HG03175 (cell line): Measurements from ENCODE around the gene ZNF853.
"Not testable (repeated sequence)": the region's sequence is repeated elsewhere in the genome, so short reads cannot be mapped to it uniquely, and the experiment has no call there.

Experiments used
- ATAC-seq: cut with Tn5 transposase; IDR thresholded peaks from one replicate; pipeline ENCODE4 v1.9.1; 2021; ENCODE audit warnings: mild to moderate bottlenecking, moderate library complexity; ENCODE audit not compliant: unreplicated experiment

ZNF853 gene

DNA sequence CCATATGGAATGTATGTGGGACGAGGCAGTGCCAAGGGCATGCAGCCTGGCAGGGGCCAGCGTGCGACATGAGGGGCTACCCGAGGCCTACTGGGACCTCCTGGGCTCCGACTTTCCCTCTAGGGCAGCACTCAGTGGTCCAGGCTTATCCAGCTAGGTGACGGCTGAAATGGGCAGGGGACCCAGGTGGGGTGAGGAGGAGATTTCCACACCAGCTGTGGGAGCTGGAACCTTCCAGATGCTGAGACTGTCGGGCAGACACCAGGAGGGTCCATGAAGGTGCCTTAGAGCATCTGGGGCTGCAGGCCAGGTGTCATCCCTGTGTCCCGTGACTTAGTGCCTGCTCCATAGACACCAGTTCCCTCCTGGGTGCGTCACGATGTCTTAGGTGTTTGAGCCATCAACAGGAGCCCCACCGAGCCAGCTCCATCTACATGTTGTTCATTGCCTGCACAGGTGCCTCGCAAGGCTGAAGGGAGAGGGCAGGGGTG is 35.2 kb downstream of the ZNF853 start:
- ATAC-seq: no peak

DNA sequence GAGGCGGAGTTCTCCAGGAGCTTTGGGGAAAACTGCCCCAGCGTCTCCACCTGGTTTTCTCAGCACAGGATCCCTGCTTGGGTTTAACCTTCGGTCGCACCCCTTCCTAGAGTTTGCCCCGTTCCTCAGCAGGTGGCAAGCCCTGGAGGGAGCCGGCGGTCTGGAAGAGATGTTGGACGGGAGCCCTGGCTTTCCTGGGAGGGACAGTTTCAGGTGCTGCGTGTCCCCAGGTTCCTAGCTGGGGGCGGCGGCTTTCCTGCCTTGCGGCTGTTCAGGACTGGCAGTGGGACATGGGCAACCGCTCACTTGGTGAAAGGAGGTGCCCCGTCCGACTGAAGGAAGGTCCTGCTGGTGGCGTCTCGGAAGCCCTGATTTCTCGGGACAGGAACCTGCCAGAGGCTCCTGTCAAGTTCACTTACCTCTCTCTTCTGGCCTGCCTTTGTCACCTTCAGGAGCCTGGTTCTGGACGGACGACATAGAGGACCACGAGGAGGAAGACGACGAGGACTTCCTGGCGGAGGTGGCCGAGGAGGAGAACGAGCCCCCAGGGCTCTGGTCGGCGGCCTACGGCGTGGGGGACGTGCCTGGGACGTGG is 36.5 kb downstream of the ZNF853 start:
- ATAC-seq: no peak

DNA sequence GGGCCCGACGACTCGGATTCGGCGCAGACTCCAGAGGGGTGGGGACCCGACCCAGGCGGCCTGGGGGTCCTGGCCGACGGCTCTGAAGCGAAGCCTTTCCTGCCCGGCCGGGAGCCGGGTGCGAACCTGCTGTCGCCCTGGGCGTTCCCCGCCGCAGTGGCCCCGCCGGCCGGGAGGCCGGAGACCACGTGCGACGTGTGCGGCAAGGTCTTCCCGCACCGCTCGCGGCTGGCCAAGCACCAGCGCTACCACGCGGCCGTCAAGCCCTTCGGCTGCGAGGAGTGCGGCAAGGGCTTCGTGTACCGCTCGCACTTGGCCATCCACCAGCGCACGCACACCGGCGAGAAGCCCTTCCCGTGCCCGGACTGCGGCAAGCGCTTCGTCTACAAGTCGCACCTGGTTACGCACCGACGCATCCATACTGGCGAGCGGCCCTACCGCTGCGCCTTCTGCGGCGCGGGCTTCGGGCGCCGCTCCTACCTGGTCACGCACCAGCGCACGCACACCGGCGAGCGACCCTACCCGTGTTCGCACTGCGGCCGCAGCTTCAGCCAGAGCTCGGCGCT is 37.1 kb downstream of the ZNF853 start:
- no peak for ATAC-seq

DNA sequence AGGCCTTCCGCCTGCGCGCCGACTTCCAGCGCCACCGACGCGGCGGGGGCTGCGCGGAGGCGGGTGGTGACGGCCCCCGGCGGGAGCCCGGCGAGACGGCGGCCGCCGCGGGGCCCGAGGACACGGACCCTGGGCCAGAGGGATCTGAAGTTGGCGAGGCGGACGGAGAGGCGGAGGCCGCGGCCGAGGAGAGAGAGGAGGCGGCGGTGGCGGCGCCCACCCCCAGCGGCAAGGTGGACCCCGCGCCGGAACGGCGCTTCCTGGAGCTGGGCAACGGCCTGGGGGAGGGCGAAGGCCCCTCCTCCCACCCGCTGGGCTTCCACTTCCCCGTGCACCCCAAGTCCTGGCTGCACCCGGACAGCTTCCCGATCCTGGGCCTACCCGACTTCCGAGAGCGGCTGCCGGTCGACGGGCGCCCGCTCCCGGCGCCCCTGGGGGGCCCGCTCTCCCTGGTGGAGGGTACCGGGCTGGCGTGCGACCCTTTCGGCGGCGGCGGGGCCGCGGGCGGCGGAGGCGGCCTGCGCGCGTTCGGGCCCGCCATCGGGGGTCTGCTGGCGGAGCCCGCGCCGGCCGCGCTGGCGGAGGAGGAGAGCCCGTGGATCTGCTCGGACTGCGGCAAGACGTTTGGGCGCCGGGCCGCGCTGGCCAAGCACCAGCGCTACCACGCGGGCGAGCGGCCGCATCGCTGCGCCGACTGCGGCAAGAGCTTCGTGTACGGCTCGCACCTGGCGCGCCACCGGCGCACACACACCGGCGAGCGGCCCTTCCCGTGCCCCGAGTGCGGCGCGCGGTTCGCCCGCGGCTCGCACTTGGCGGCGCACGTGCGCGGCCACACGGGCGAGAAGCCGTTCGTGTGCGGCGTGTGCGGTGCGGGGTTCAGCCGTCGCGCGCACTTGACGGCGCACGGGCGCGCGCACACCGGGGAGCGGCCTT is 37.9 kb downstream of the ZNF853 start:
- no peak for ATAC-seq

DNA sequence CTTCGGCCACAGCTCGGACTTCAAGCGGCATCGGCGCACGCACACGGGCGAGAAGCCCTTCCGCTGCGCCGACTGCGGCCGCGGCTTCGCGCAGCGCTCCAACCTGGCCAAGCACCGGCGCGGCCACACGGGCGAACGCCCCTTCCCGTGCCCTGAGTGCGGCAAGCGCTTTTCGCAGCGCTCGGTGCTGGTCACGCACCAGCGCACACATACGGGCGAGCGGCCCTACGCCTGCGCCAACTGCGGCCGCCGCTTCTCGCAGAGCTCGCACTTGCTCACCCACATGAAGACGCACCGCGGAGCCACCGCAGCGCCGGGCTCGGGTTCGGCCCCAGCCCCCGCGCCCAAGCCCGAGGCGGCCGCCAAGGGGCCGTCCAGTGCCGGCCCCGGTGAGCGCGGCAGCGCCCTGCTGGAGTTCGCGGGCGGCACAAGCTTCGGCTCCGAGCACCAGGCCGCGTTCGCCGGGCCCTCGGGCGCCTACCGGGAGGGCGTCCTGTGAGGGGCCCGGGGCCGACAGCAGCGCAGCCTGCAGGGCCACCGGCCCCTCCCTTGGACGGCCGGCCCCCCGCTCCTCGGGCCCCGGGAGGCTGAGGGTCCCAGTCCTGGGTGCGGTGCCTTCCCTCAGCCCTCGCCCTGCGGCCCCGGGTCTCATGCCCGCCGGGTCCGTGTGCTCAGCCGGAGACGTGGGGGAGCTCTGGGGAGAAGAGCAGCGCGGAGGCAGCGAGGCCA is 38.9 kb downstream of the ZNF853 start:
- ATAC-seq: no peak

DNA sequence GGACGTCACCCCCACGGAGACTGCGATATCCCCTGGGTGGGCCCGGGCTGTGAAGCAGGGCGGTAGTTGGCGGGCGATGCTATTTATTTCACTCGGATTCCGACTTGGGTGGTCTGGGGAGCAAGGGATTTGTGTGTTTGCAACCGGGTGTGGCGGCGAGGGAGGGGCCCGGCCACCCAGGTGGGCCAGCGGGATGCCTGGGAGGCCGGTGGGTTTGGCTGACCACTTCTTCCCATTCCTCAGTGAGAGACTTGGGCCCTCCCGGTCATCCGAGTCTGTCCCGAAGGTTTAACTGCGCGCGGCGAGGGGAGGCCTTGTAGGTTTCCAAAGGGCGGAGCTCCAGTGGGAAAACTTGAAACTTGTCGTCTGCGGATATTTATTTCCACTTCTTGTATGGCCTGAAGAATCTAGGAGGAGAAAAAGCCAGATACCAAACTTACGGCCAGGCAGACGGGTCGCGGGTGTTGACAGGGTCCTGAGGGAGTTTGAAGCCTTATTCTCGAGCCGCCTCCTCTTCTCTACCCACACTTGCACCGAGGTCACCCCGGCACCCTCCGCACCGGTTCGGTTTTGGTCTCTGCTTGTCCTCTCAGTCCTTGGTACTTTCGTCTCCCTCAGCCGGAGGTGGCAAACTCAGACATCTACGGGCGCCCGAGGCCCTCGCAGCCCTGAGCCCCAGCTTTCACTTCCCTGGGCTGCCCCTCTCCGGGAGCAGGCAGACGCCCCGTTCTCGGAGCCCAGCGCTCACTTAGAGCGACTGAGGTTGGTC is 39.6 kb downstream of the ZNF853 start:
- no peak for ATAC-seq

DNA sequence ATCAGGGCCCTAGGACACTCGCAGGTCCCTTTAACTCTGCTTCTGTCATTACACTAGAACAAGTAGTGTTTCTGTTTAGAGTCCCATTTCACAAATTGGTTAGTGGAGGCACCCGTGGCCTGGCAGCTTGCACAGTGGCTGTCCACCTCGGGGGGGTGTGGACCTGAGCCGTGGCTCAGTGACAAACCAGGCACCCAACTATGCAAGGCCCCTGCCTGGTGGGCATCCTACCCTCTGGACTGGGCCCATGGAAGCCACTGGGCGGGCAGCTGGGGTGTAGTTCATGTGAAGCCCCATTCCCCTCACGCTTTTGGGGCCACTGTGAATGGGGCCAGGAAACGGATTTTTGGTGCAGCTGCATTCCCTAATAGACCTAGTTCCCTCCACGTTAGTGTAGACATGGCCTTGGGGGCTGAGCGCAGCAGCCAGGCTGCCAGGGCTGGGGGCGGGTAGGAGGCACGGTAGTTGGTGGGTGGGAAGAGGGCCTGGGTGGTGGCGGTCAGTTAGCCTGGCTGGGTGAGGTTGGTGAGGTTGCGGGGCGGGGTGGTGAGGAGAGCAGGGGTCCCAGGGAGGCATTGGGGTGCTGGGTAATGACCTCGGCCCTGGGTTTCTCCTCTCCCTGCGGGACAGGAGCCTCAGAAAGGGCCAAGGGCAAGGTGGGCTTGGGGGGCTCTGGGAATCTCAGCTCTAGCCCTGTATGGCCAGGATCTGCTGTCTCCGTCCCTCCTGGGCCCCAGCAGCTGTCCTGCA is 40.4 kb downstream of the ZNF853 start:
- ATAC-seq: no peak

DNA sequence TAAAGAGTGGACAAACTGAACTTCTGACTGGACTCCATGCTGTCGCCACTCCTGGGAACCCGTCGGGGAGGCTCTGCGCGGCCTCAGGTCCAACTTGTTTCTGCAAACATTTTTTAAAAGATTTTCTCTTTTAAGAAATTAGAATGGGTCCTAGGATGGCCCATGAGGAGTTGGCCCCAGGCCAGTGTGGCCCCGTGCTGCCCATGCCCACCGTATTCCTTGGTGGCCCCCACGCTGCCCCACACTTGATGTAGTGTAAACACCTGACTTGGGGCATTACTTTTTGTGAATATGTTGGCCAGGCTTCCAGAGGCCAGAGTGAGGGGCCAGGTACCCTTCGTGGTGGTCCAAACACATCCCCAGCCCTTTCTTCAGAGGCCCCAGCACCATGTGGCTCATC is 41.0 kb downstream of the ZNF853 start:
- no peak for ATAC-seq

DNA sequence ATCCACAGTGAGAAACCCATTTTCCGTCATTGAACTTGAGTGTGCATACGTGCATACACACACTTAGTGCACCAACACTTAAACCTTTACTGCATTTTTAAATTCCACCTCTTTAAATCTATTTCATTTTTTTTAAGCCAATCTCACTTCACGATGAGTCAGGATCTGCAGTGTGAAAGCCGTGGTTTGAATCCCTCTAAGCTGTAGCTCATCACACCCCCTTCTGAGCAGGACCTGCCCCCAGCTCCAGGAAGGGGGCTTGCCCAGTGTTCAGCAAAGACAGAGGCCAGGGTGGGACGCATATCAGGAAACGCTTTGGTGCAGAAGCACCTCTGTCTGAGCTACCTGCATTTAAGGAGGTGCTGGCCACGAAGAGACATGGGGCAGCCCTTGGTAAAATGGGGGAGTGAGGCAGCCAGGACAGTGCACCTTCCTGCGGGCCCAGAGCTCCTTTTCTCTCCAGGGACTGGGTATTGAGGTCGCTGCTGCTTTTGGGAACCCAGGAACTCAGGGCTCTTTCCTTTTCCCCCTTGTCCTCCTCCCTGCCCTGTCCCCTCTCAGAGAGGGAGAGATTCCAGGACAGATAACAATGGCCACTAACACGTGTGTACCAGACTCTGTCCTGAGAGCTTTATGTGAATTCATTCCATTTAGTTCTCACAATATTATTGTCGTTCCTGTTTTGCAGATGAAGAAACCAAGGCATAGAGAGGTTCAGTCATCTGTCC is 43.4 kb downstream of the ZNF853 start:
- no peak for ATAC-seq

DNA sequence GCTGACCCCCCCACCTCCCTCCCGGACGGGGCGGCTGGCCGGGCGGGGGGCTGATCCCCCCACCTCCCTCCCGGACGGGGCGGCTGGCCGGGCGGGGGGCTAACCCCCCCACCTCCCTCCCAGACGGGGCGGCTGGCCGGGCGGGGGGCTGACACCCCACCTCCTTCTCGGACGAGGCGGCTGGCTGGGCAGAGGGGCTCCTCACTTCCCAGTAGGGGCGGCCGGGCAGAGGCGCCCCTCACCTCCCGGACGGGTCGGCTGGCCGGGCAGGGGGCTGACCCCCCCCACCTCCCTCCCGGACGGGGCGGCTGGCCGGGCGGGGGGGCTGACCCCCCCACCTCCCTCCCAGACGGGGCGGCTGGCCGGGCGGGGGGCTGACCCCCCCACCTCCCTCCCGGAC is 55.4 kb downstream of the ZNF853 start:
- not testable (repeated sequence) for ATAC-seq
